ENCODE results near the gene P3H2.

GRCh38 chr3:190064659-190065058, 56.0 kb downstream of the P3H2 start:
- TF ChIP-seq CTCF (IDR thresholded peaks at IDR 0.05) (no peak), POLR2AphosphoS5 (IDR thresholded peaks at IDR 0.05) (no peak)

Measured in stomach (tissue), 4 donors.